Stimulated activated CD4-positive, alpha-beta T cell treated with anti-CD3 and anti-CD28 coated beads, Interleukin-1b, Interleukin-23, amount 100 ng/mL, for 4 hours (primary cell): ENCODE results near the gene TENM4.

Experiments
- DNase-seq, 2 donors: peaks; one replicate each; pipeline ENCODE4 v3.0.0-alpha.2; 2020; ENCODE audit warnings: low read depth in 2 of 2

The TENM4 gene

GRCh38 chr11:78812513-78813293 is 628.1 kb downstream of the TENM4 start:
- DNase-seq, result no peak

- DNase-seq, result no peak
Measured at GRCh38 chr11:78810559-78811009, 630.2 kb downstream of the TENM4 start.

- no peak for DNase-seq
Measured at GRCh38 chr11:78809931-78810541, 630.8 kb downstream of the TENM4 start.

GRCh38 chr11:78808923-78809322 is 631.9 kb downstream of the TENM4 start:
- DNase-seq, result no peak

- DNase-seq, result no peak
Measured at GRCh38 chr11:78807351-78807750, 633.5 kb downstream of the TENM4 start.

- no peak for DNase-seq
Measured at GRCh38 chr11:78806214-78807004, 634.4 kb downstream of the TENM4 start.

GRCh38 chr11:78804991-78805390 is 635.8 kb downstream of the TENM4 start:
- no peak for DNase-seq

GRCh38 chr11:78803995-78804394 is 636.8 kb downstream of the TENM4 start:
- no peak for DNase-seq

- no peak for DNase-seq
Measured at GRCh38 chr11:78802058-78802761, 638.6 kb downstream of the TENM4 start.

GRCh38 chr11:78801161-78801884 is 639.5 kb downstream of the TENM4 start:
- DNase-seq, result no peak

- DNase-seq, result no peak
Measured at GRCh38 chr11:78800756-78801155, 640.1 kb downstream of the TENM4 start.

GRCh38 chr11:78800096-78800690 is 640.6 kb downstream of the TENM4 start:
- no peak for DNase-seq

- peak in 1 of 2 donors; percentile 18 for DNase-seq
Measured at GRCh38 chr11:78798663-78799062, 642.2 kb downstream of the TENM4 start.

GRCh38 chr11:78797559-78797958 is 643.3 kb downstream of the TENM4 start:
- no peak for DNase-seq

GRCh38 chr11:78796956-78797355 is 643.9 kb downstream of the TENM4 start:
- no peak for DNase-seq

GRCh38 chr11:78795621-78796261 is 645.1 kb downstream of the TENM4 start:
- no peak for DNase-seq

- DNase-seq, result no peak
Measured at GRCh38 chr11:78791964-78792363, 648.9 kb downstream of the TENM4 start.

GRCh38 chr11:78791254-78791653 is 649.6 kb downstream of the TENM4 start:
- DNase-seq, result no peak

- DNase-seq, result no peak
Measured at GRCh38 chr11:78790784-78791183, 650.0 kb downstream of the TENM4 start.

- no peak for DNase-seq
Measured at GRCh38 chr11:78789375-78789774, 651.5 kb downstream of the TENM4 start.
